Measurements from ENCODE around the gene CDH3.

GRCh38 chr16:68605746-68606145 is 39.4 kb upstream of the CDH3 start:
- TF ChIP-seq POLR2A (IDR thresholded peaks at IDR 0.05) (no peak), CTCF (IDR thresholded peaks at IDR 0.05) (no peak)
